HFFc6 (cell line): ENCODE data around the gene FZR1. TPM values are rescaled to one million over a fixed set of nuclear protein-coding genes. Genes with fewer than 3 reads are reported as not detected.
A peak's percentile ranks its signal among the peaks of the same experiment; 100 is the strongest.

Experiments used
- DNase-seq: peaks from one replicate; pipeline ENCODE4 v3.0.0-alpha.2; 2018
- H3K27ac Mint-ChIP-seq: 2 replicates; pipeline ENCODE4 v1.8.0; 2020; ENCODE audit warnings: mild to moderate bottlenecking, mixed read lengths
- H3K27me3 Mint-ChIP-seq: 2 replicates; pipeline ENCODE4 v1.8.0; 2021; ENCODE audit warnings: mild to moderate bottlenecking, moderate library complexity, mixed read lengths; ENCODE audit not compliant: insufficient read depth
- H3K36me3 Mint-ChIP-seq: 2 replicates; pipeline ENCODE4 v1.8.0; 2021; ENCODE audit warnings: low read depth, mixed read lengths
- H3K4me1 Mint-ChIP-seq: 2 replicates; pipeline ENCODE4 v1.8.0; 2020; ENCODE audit warnings: low read depth, mixed read lengths
- H3K4me3 Mint-ChIP-seq: 2 replicates; pipeline ENCODE4 v1.8.0; 2020; ENCODE audit warnings: mild to moderate bottlenecking, moderate library complexity, mixed read lengths
- H3K9me3 Mint-ChIP-seq: 2 replicates; pipeline ENCODE4 v1.8.0; 2020; ENCODE audit warnings: mild to moderate bottlenecking, mixed read lengths
- CTCF ChIP-seq: fragments of 200-600 bp; sonication (generic); IDR thresholded peaks from 2 replicates; pipeline ENCODE4 v1.5.0; 2021; ENCODE audit warnings: antibody characterized with exemption, mild to moderate bottlenecking
- total RNA-seq, 6 experiments: library from RNA; stranded (reverse); fragmentation: NEBNext Ultra II Directional; extraction: Animal tissue kit (Norgen Biotek cat#: 25700); gene quantifications; 2 replicates in 1 of 6; 3 replicates in 5 of 6; pipeline ENCODE4 v1.2.3, GENCODE V29; 2021

The FZR1 gene
- total RNA-seq, 6 experiments from 2014 or later, result 43.9 to 56.8 (median 46.0) TPM

GRCh38 chr19:3520166-3521103 is 14.3 kb downstream of the FZR1 start:
- DNase-seq, result no peak
- no peak overlapping the region for H3K4me3 Mint-ChIP-seq
- H3K9me3 Mint-ChIP-seq, result no peaks in the 10 kb centered on the region
- peak; percentile 29; the same call in 1 of the 2 replicates for TF ChIP-seq CTCF
- no peak overlapping the region for H3K27ac Mint-ChIP-seq
- peaks cover 3% of the 10 kb centered on the region; the same call in 1 of the 2 replicates for H3K27me3 Mint-ChIP-seq
- H3K4me1 Mint-ChIP-seq, result peaks cover 7% of the 10 kb centered on the region; the same call in 1 of the 2 replicates
- H3K36me3 Mint-ChIP-seq, result peaks cover 10% of the 10 kb centered on the region; the same call in 1 of the 2 replicates

DNA sequence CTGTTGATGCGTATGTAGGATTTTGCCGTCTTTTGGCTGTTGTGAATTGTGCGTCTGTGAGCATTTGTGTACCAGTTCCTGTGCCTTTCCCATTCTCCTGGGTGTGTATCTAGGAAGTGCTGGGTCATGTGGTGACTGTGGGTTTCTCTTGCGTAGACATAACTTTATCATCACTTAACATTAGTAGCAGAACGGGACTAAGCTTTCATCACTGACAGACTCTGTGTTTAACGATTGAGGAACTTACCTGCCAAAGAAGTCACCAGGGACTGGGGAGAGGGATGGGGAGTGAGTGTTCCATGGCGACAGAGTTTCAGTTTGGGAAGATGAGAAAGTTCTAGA is 15.0 kb downstream of the FZR1 start:
- H3K4me3 Mint-ChIP-seq, result no peak overlapping the region
- H3K36me3 Mint-ChIP-seq, result peaks cover 10% of the 10 kb centered on the region; the same call in 1 of the 2 replicates
- peaks cover under 1% of the 10 kb centered on the region; the same call in 1 of the 2 replicates for H3K4me1 Mint-ChIP-seq
- no peak for TF ChIP-seq CTCF
- no peaks in the 10 kb centered on the region for H3K9me3 Mint-ChIP-seq
- no peak for DNase-seq
- no peak overlapping the region for H3K27ac Mint-ChIP-seq
- H3K27me3 Mint-ChIP-seq, result peaks cover 3% of the 10 kb centered on the region; the same call in 1 of the 2 replicates

DNA sequence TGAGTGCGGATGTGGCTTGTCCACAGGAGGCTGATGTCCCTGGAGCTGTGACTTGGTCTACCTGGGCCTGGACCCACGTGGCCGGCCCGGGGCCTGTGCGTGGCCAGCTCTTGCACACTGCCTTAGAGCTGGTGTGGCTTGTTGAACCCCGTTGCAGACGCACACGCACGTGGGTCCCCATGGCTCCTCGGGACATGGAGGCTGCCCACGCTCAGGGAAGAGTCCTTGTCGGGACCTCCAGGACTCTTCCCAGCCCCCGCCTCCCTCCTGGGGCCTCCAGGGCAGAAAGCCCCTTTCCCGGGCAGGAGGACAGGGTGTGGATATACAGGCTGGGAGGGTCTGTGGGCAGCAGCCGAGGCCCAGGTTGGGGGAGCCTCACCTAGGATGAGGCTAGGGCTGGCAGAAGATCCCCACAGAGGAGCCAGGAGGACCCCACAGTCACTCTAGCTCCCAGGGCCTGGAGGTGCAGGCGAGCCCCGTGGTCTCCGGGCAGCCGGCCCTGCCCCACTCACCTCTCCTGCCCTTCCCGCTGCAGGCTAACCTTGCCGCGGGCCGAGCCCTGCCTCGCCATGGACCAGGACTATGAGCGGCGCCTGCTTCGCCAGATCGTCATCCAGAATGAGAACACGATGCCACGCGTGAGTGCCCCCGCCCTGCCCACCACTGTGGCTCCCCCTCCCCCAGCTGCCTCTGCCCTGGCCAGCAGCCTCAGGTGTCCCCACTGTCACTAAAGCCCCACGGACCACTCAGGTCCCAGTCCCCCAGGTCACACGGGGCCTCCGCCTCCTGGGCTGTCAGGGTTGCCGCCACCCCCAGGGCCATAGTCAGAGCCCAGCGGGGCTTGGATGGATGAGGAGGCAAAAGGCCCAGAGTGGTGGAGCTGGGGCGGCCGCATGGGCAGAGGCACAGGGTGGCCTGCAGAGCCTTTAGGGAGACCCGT is 16.6 kb downstream of the FZR1 start:
- Mint-ChIP-seq H3K9me3 (no peaks in the 10 kb centered on the region), H3K36me3 (peaks cover 15% of the 10 kb centered on the region; the same call in 1 of the 2 replicates), H3K4me1 (no peaks in the 10 kb centered on the region), H3K4me3 (no peak overlapping the region), H3K27me3 (peaks cover 3% of the 10 kb centered on the region; the same call in 1 of the 2 replicates), H3K27ac (no peak overlapping the region)
- no peak for DNase-seq
- no peak for TF ChIP-seq CTCF

DNA sequence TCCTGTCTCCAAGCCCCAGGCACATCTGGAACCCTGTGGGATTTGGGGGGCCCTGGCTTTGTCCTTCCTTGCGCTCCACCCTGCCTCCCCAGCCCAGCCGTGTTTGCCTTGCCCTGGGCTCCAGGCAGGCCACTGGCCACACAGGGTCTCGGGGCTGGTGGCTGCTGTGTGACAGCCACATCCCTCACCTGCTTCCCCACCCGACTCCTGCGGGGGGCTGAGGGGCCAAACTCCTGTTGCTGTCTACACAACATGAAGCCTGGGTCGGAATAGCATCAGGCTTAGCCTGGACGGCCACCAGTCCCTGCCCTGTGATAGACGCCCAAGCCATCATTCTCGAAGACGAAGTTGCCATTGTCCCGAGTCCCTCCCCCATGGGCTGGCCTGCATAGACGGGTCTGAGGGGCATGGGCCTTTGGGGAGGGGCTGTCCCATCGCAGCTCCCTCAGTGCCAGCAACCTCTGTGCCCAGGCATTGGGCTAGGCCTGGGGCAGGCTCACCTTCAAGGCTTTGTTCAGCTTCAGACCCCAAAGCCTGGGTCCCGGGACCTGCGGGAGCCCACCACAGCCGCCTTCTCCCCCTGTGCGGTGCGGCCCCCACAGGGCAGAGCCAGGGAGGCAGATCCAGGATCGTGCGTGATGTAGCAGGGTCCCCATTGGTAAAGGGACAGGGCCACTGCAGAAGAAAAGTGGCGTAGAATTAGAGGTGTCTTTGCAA is 17.4 kb downstream of the FZR1 start:
- peaks cover 3% of the 10 kb centered on the region; the same call in 1 of the 2 replicates for H3K27me3 Mint-ChIP-seq
- DNase-seq, result no peak
- H3K36me3 Mint-ChIP-seq, result peaks cover 15% of the 10 kb centered on the region; the same call in 1 of the 2 replicates
- H3K4me1 Mint-ChIP-seq, result no peaks in the 10 kb centered on the region
- no peak for TF ChIP-seq CTCF
- H3K9me3 Mint-ChIP-seq, result no peaks in the 10 kb centered on the region
- no peak overlapping the region for H3K4me3 Mint-ChIP-seq
- no peak overlapping the region for H3K27ac Mint-ChIP-seq
